Fibroblast of skin of left biceps (primary cell): ENCODE results near the gene RAB40B.

Experiments
- DNase-seq, 2 experiments: peaks; one replicate each; pipeline ENCODE4 v3.0.0-alpha.2; 2013; ENCODE audit warnings: low read depth in 2 of 2

The RAB40B gene

GRCh38 chr17:82716203-82717010, 17.9 kb upstream of the RAB40B start, which contains the start of gene FN3KRP:
TSS of gene FN3KRP (plus strand) at chr17:82716706. CDS start at chr17:82716756, 50 bp downstream.
- DNase-seq, result peak; percentile 62 to 71

- DNase-seq, result no peak
Measured at GRCh38 chr17:82713071-82713723, 14.7 kb upstream of the RAB40B start.

DNA sequence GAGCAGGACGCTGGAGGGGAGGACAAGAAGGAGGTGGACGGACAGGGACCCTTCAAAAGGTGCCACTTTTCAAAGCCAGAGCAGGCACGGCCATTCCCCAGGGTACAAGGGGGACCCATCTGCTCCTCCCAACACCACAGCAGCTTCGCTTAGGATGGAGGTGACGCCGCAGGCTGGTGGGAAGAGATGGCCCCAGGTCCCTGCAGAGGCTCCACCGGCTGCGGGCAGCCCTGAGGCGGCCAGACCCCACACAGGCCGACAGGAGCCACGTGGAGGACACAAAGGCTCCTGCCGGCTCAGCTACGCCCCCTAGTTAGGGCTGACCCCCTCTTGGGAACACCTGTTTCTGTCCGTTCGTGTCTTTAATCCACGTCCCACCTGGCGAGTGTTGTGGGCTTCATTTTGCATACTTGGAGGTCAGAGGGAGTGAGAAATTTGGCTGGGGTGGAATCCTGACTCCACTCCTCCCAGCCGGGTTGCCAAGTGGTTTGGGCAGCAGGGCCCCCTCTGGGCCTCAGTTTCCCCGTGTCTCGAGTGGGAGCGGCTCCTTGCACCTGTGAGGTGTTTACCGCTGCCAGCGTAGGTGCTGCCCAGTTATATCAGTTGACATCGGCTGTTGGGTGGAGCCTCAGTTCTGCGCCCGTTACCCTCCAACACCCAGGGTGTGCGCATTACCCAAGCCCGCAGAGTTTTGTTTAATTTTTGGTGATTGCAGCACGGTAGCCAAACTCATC, 12.2 kb upstream of the RAB40B start:
- DNase-seq, result no peak

DNA sequence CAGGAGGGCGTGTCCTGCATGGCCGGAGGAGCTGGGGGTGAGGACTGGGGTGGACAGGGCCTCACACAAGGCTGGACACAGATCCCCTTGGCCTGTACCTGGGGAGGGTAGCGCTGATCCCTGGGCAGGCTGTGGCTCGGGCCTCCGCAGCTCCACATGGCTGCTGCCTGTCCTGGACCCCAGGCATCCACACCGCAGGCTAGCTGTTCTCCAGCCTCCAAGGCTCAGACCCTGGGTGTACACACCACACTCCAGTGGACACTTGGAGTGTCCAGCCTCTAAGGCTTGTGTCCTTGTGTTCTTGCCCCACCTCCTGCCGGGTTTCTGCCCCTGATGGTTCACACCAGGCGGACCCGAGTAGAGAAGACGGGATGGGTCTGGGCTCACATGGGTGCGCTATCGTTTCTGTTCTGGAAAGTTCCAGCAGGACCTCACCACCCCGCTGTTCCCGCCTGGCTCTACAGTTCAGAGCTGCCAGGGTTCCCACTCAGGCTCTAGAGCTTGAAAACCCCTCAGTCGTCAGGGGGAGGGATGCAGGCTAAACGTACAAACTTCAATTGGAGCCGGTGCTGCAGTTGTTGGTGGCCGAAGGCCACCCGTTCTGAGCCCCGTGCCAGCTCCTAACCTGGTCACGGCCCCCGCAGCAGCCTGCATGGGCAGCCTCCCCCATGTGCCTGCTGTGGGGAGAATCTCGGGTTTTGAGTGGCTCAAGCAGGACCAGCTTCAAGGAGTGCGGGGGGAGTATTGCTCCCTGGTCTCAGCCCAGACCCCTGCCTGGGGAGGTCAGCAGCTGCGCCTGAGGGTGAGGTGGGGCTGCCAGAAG, 11.4 kb upstream of the RAB40B start:
- no peak for DNase-seq

- DNase-seq, result no peak
Measured at GRCh38 chr17:82709024-82709675, 10.7 kb upstream of the RAB40B start.

GRCh38 chr17:82705756-82706155, 7.3 kb upstream of the RAB40B start:
- no peak for DNase-seq

DNA sequence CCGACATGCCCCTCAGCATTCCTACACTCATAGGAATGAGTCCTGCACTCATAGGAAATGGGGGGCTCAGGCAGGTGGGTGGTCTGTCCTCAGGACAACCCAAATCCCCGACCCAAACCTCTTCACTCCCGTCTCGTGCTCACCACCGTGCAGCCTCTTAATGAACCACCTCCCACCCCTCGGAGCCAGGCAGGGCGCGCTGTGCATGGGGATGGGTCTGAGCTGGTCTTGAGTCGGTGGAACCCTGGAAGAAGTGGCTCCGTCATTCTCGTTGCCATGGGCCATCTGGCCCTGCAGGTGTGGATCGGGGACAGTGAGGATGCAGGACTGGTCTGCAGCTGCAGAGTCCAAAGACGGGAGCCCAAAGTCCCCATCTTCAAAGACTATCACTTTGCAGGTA, 6.4 kb upstream of the RAB40B start:
- no peak for DNase-seq

- DNase-seq, result no peak
Measured at GRCh38 chr17:82703935-82704865, 5.7 kb upstream of the RAB40B start.

DNA sequence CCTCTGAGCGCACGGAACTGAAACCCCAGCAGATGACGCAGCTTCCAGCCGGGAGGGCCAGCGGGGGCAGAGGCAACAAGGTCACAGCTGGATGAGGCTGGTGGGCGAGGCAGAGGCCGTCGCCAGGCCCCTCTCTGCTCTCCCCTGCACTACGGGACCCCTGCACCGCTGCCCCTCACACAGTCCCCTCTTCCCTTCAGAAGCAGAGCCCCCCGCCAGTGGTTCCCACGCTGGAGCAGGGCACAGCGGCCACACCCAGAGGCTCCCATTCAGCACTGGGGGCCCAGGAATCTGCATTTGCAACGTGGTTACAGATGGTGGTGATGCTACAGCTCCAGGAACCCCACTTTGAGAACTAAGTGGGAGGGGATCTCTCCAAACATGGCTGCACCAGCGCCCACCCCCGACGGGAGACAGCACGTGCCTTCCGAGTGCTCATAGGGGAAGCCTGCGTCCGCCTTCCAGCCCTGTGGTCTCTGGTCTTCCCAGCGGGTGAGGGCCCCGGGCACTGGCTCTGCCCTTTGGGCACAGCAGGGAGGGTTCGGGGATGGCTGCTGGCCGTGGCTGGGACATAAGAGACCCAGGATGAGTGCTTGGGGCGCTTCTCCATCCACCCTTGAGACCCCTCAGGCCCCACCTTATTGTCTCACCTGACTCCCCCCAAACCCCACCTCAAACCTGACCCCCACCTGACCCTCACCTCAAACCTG, 4.7 kb upstream of the RAB40B start:
- no peak for DNase-seq

GRCh38 chr17:82702231-82702927, 3.9 kb upstream of the RAB40B start:
- DNase-seq, result no peak

DNA sequence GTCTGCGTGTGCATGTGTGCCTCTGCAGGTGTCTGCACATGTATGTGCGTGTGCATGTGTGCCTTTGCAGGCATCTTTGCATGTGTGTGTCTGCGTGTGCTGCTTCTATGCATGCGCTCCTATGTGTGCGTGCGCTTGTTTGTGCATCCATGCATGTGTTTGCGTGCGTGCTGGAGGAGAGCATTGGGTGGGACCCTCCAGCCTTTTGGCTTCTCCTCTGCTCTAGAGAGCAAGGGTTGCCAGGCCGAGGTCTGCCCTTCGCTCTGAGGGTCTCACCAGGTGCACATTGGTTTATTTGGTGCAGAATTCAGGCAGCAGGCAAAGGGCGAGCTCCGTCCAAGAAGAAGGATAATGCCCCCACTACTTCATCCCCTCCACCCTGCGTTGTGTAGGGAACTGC, 1.1 kb upstream of the RAB40B start:
- DNase-seq, result no peak

DNA sequence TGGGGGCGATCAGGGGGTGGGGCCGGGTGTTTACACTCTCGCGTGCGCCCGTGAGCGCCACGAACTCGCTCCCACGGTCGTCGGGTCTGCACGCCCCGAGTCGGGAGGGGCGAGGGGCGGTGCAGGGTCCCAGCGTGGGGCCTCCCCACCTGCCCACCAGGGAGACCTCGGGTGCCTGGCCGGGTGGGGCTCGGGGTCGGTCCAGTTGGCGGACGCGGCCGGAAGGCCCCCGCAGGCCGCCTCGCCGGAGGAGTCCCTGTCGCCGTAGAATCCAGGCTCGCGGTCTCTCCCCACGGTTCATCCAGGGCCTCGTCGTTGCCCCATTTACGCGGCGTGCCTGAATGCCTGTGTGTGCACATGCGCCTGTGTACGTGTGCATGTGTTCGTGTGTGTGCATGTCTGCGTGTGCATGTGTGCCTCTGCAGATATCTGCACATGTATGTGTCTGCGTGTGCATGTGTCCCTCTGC, 510 bp upstream of the RAB40B start:
- DNase-seq, result no peak

DNA sequence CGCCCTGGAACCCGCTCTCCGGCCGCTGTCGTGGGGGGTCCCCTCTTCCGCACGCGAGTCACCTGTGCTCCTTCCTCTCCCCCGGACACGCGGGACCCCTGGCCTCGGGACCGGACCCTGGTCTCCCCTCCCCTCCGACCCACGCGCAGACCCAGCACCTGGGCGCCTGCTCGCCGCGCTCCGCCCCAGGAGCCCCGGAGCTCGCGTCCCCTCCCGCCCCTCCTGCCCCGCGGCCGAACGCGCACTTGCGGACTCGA, 762 bp downstream of the RAB40B start:
- DNase-seq, result no peak

DNA sequence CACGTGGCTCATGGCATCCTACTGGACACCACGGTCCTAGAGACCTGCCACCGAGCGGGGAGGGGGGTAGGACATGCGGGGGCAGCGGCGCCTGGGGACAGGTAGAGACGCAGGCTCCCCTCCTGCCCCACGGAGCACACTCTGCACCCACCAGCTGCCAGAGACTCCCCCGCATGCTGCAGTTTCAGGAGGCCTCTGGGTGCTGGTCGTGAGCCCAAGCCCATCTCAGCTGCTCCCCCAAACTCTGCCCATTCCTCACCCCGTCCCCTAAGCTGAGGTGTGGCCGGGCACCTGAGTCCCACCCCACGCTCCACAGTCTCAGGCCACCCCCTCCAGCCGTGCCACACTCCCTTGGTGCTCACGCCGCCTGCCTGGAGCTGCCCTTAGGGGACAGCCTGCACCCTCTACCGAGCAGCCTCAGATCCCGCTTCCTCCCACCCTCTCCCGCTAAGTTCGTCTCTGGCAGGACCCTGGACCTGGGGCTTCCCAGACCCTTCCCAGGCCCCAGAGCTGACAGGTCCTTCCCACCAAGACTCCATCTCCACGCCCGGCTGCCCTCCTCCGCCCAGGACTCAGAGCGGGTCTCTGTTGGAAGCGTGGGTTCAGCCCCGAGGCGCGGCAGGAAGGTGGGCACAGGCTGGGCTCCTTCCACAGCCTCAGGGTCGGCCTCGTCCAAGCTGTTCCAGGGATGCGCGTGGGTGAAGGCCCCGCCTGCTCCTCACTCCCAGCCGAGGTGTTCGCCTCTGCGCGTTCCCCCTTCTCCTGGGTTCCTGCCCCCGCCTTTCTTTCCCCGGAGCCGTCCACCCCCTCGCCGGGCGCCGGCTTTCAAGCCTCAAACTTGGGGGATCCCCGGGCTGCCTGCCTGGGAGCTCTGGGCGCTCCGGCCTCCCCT, 1.3 kb downstream of the RAB40B start:
- no peak for DNase-seq

- no peak for DNase-seq
Measured at GRCh38 chr17:82696259-82696658, 2.2 kb downstream of the RAB40B start.

DNA sequence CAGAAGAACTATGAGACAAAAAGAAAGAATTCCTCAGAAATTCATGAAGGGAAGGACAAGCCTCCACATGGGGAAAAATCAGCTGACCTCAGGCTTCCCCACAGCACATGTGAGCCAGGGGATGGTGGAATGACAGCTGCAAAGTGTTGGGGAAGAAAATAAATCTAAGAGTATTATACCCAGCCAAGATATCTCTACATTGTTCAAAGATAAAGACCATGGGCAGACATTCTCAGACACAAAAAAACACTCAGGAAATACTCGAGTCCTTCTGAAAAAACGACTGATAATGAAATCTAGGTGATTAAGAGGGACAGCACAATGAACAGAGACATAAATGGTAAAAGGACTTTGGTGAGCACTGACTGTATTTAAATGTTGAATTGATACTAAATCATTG, 3.9 kb downstream of the RAB40B start:
- DNase-seq, result no peak

- DNase-seq, result no peak
Measured at GRCh38 chr17:82693168-82693867, 5.2 kb downstream of the RAB40B start.
